B cell (primary cell): ENCODE measurements around the gene EDNRB. TPM values are rescaled to one million over a fixed set of nuclear protein-coding genes. Genes with fewer than 3 reads are reported as not detected.

Experiments
- ATAC-seq: fragments of 200-7000 bp; cut with Tn5 transposase; one replicate; pipeline ENCODE4 v1.10.0; 2021; ENCODE audit warnings: low read depth, mild to moderate bottlenecking, moderate number of reproducible peaks, moderate library complexity
- CTCF ChIA-PET: fragments of 350-600 bp; sonication (Branson Sonifier 250); formaldehyde crosslinking; loops from one replicate; lab custom pipeline; 2021; ENCODE audit warnings: antibody characterized with exemption, inconsistent platforms; lab: Charles Lee
- POLR2A ChIA-PET: fragments of 350-600 bp; sonication (Branson Sonifier 250); formaldehyde crosslinking; loops from one replicate; lab custom pipeline; 2021; ENCODE audit warnings: antibody characterized with exemption; lab: Charles Lee
- DNase-seq: peaks from one replicate; pipeline ENCODE4 v3.0.0; 2013
- H2AFZ ChIP-seq: 2 replicates; pipeline ENCODE4 v1.6.1; 2012; ENCODE audit warnings: mild to moderate bottlenecking, low read depth, low read length; ENCODE audit not compliant: insufficient read depth, poor library complexity, severe bottlenecking
- H3K27ac ChIP-seq, 2 donors: 1 replicate in 1 of 2; 2 replicates in 1 of 2; pipeline ENCODE4 v1.5.1; 2012 to 2013; ENCODE audit warnings: low read length in 2 of 2, mild to moderate bottlenecking in 2 of 2, moderate library complexity in 1 of 2
- H3K27me3 ChIP-seq, 4 experiments: fragments of 200-600 bp in 1 of 4; sonication (generic) in 1 of 4; replicated peaks in 1 of 4; 1 replicate in 2 of 4; 2 replicates in 2 of 4; pipeline versions ENCODE4 v1.6.1 to v1.7.0; 2013 to 2016; ENCODE audit warnings: low read length in 3 of 4, mild to moderate bottlenecking in 2 of 4, mixed read lengths in 1 of 4, moderate library complexity in 1 of 4; ENCODE audit not compliant: insufficient read depth in 4 of 4, control insufficient read depth in 3 of 4; ENCODE audit errors: control extremely low read depth in 1 of 4
- H3K36me3 ChIP-seq, 2 experiments: replicated peaks in 1 of 2; 1 replicate in 1 of 2; 2 replicates in 1 of 2; pipeline versions ENCODE4 v1.6.1 to v1.7.1; 2013; ENCODE audit warnings: low read length in 1 of 2; ENCODE audit not compliant: insufficient read depth in 2 of 2, control insufficient read depth in 1 of 2; ENCODE audit errors: control extremely low read depth in 1 of 2, extremely low read depth in 1 of 2
- H3K4me1 ChIP-seq, 2 donors: fragments of 200-600 bp in 1 of 2; sonication (generic) in 1 of 2; 1 replicate in 1 of 2; 2 replicates in 1 of 2; pipeline versions ENCODE4 v1.5.1 to v1.6.1; 2013 to 2017; ENCODE audit warnings: low read length in 2 of 2; ENCODE audit not compliant: control insufficient read depth in 2 of 2, insufficient read depth in 2 of 2
- H3K4me2 ChIP-seq: replicated peaks from 2 replicates; pipeline ENCODE3; 2012; ENCODE audit warnings: mild to moderate bottlenecking, low read depth, low read length; ENCODE audit not compliant: poor library complexity, severe bottlenecking
- H3K4me3 ChIP-seq, 5 experiments: fragments of 200-600 bp in 1 of 5; sonication (generic) in 1 of 5; 1 replicate in 3 of 5; 2 replicates in 2 of 5; pipeline versions ENCODE4 v1.5.1 to v1.7.0; 2011 to 2016; ENCODE audit warnings: low read length in 4 of 5, mild to moderate bottlenecking in 4 of 5, low read depth in 2 of 5, control low read depth in 1 of 5, moderate library complexity in 1 of 5; ENCODE audit not compliant: insufficient read depth in 1 of 5; ENCODE audit errors: control extremely low read depth in 1 of 5, extremely low read depth in 1 of 5
- H3K79me2 ChIP-seq: fragments of 200-600 bp; sonication (generic); one replicate; pipeline ENCODE4 v1.6.0; 2016; ENCODE audit warnings: low read length; ENCODE audit not compliant: control insufficient read depth, insufficient read depth
- H3K9ac ChIP-seq: fragments of 200-600 bp; sonication (generic); 2 replicates; pipeline ENCODE4 v1.6.1; 2017; ENCODE audit warnings: mild to moderate bottlenecking, low read length, moderate library complexity
- H3K9me3 ChIP-seq, 3 donors: one replicate each; pipeline versions ENCODE4 v1.6.1 to v1.7.1; 2013; ENCODE audit warnings: low read length in 2 of 3; ENCODE audit not compliant: control insufficient read depth in 2 of 3, insufficient read depth in 1 of 3; ENCODE audit errors: control extremely low read depth in 1 of 3
- H4K20me1 ChIP-seq: 2 replicates; pipeline ENCODE4 v1.6.0; 2012; ENCODE audit warnings: mild to moderate bottlenecking, low read length; ENCODE audit not compliant: insufficient read depth, control insufficient read depth, poor library complexity, severe bottlenecking
- H3K27ac Mint-ChIP-seq: one replicate; pipeline ENCODE4 v1.8.0; 2021; ENCODE audit warnings: mixed read lengths
- H3K27me3 Mint-ChIP-seq: one replicate; pipeline ENCODE4 v1.8.0; 2021; ENCODE audit warnings: mixed read lengths
- H3K4me1 Mint-ChIP-seq: one replicate; pipeline ENCODE4 v1.8.0; 2021; ENCODE audit warnings: mixed read lengths
- H3K4me3 Mint-ChIP-seq: one replicate; pipeline ENCODE4 v1.8.0; 2021; ENCODE audit warnings: mixed read lengths
- H3K9me3 Mint-ChIP-seq: one replicate; pipeline ENCODE4 v1.8.0; 2022; ENCODE audit warnings: mixed read lengths; ENCODE audit not compliant: insufficient read depth
- CTCF ChIP-seq: fragments of 200-600 bp; IDR thresholded peaks from one replicate; pipeline ENCODE4 v1.8.0; 2022; ENCODE audit warnings: antibody characterized with exemption, mild to moderate bottlenecking
- EZH2 ChIP-seq: IDR thresholded peaks from 2 replicates; pipeline ENCODE4 v1.6.1; 2012; ENCODE audit warnings: borderline replicate concordance, low read depth, mild to moderate bottlenecking, moderate library complexity, low read length; ENCODE audit not compliant: insufficient read depth, poor library complexity, severe bottlenecking
- WGBS: methylation state at CpG from one replicate; pipeline ENCODE4 v1.1.5; 2013; ENCODE audit warnings: missing lambda C conversion rate; ENCODE audit not compliant: insufficient coverage; 5-methylcytosine and 5-hydroxymethylcytosine counted together
- intact Hi-C: fragments of 100-400 bp; cut with micrococcal nuclease; formaldehyde crosslinking; loops from one replicate; pipeline ENCODE4 v1.10.0; 2022
- polyA plus RNA-seq: library from polyadenylated mRNA; depleted of rRNA; stranded (reverse); fragments of >200 nt; gene quantifications from 2 replicates; pipeline ENCODE4 v1.2.3, GENCODE V29; 2012
- total RNA-seq, 2 donors: library from RNA; stranded (reverse); fragments of 120-200 nt in 1 of 2; gene quantifications; 1 replicate in 1 of 2; 2 replicates in 1 of 2; pipeline versions ENCODE4 v1.2.3 to v1.2.4, GENCODE V29; 2013 to 2022

The EDNRB gene
- total and polyA plus RNA-seq, 2 donors (not counting 1 experiment from before 2014, with no cell fraction given), result not detected

- CTCF ChIA-PET, result no interaction called here
- Mint-ChIP-seq H3K27me3 (peaks cover 5% of the 10 kb centered on the region), H3K4me3 (no peak overlapping the region)
Measured at GRCh38 chr13:77892491-77892890, 26.1 kb downstream of the EDNRB start.

DNA sequence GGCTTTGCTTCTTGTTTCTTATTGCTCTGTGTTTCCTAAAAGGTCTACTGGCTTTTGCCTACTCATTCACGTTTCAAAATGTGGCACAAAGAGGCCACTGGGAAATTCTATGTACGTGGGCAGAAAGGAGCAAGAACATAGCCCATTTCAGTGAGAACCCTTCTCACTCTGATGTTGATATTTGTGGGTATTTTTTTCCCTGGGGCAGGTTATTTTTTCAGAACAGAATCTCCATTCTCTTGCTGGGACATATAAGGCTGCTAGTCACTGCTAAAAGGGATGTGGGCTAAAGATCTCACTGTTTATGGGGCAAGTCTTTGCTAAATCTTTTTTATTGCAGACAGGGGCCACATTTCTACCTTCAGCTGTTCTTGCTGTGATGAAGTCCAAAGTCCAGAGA, 27.1 kb downstream of the EDNRB start:
- H3K9me3 ChIP-seq, result no peaks in the 10 kb centered on the region
- H3K4me3 ChIP-seq, result no peak overlapping the region
- no peak overlapping the region for H3K27ac ChIP-seq
- H3K9ac ChIP-seq, result no peak overlapping the region
- 90% methylated on average over 2 of the region's 2 CpGs for WGBS
- no peaks in the 10 kb centered on the region for H3K79me2 ChIP-seq
- DNase-seq (no peak), ATAC-seq (no peak)
- ChIA-PET CTCF (no interaction called here), POLR2A (no interaction called here)
- H2AFZ ChIP-seq, result no peak overlapping the region
- Mint-ChIP-seq H3K4me1 (no peaks in the 10 kb centered on the region), H3K27ac (no peak overlapping the region), H3K9me3 (no peaks in the 10 kb centered on the region), H3K4me3 (no peak overlapping the region), H3K27me3 (peaks cover 5% of the 10 kb centered on the region)
- no peak overlapping the region for H3K4me2 ChIP-seq
- TF ChIP-seq EZH2 (no peak), CTCF (no peak)
- H3K36me3 ChIP-seq, result no peaks in the 10 kb centered on the region
- intact Hi-C loops, result no loop called here
- H3K27me3 ChIP-seq, result no peaks in the 10 kb centered on the region
- H3K4me1 ChIP-seq, result no peaks in the 10 kb centered on the region
- no peaks in the 10 kb centered on the region for H4K20me1 ChIP-seq

More at GRCh38 chr13:77892491-77892890, 26.1 kb downstream of the EDNRB start:
- no peaks in the 10 kb centered on the region for H3K4me1 Mint-ChIP-seq
- no peak overlapping the region for H3K27ac Mint-ChIP-seq
- DNase-seq (no peak), ATAC-seq (no peak)
- no peaks in the 10 kb centered on the region for H3K9me3 Mint-ChIP-seq
- no peak for TF ChIP-seq EZH2
- no peak for TF ChIP-seq CTCF
- no peaks in the 10 kb centered on the region for H3K9me3 ChIP-seq
- no peaks in the 10 kb centered on the region for H3K4me1 ChIP-seq
- H3K4me3 ChIP-seq, result no peak overlapping the region
- POLR2A ChIA-PET, result no interaction called here
- H3K27me3 ChIP-seq, result no peaks in the 10 kb centered on the region
- no peak overlapping the region for H3K27ac ChIP-seq
- no peak overlapping the region for H3K9ac ChIP-seq
- no peaks in the 10 kb centered on the region for H3K79me2 ChIP-seq
- H3K36me3 ChIP-seq, result no peaks in the 10 kb centered on the region
- intact Hi-C loops, result no loop called here
- no peak overlapping the region for H3K4me2 ChIP-seq
- no peaks in the 10 kb centered on the region for H4K20me1 ChIP-seq
- H2AFZ ChIP-seq, result no peak overlapping the region
